KMS-11 (cell line): ENCODE data around the gene TXNDC8.

ENCODE experiments used
- H2AFZ ChIP-seq: fragments of 200-600 bp; sonication (generic); 2 replicates; pipeline ENCODE4 v1.6.1; 2016; ENCODE audit warnings: antibody characterized with exemption, mixed run types, low read depth
- H3K27ac ChIP-seq: fragments of 200-600 bp; sonication (generic); 2 replicates; pipeline ENCODE4 v1.6.1; 2016; ENCODE audit warnings: mild to moderate bottlenecking, mixed run types
- H3K27me3 ChIP-seq: fragments of 200-600 bp; sonication (generic); 2 replicates; pipeline ENCODE4 v1.6.1; 2017; ENCODE audit warnings: mild to moderate bottlenecking, low read depth, mixed run types, moderate library complexity; ENCODE audit not compliant: insufficient read depth
- H3K36me3 ChIP-seq: fragments of 200-600 bp; sonication (generic); 2 replicates; pipeline ENCODE4 v1.6.1; 2017; ENCODE audit warnings: mild to moderate bottlenecking, mixed run types; ENCODE audit not compliant: insufficient read depth
- H3K4me1 ChIP-seq: fragments of 200-600 bp; sonication (generic); 2 replicates; pipeline ENCODE4 v1.6.1; 2016; ENCODE audit warnings: mild to moderate bottlenecking, low read depth, mixed run types; ENCODE audit not compliant: poor library complexity, severe bottlenecking
- H3K4me2 ChIP-seq: fragments of 200-600 bp; sonication (generic); 2 replicates; pipeline ENCODE4 v1.7.0; 2016; ENCODE audit warnings: mild to moderate bottlenecking, mixed run types
- H3K4me3 ChIP-seq: fragments of 200-600 bp; sonication (generic); IDR thresholded peaks from 2 replicates; pipeline ENCODE4 v1.6.1; 2017; ENCODE audit warnings: low read depth, low read length, mixed read lengths; ENCODE audit not compliant: insufficient read depth
- H3K79me2 ChIP-seq: fragments of 200-600 bp; sonication (generic); 2 replicates; pipeline ENCODE4 v1.6.1; 2016; ENCODE audit warnings: low read depth, mixed run types; ENCODE audit not compliant: insufficient read depth
- H3K9ac ChIP-seq: fragments of 200-600 bp; sonication (generic); 2 replicates; pipeline ENCODE4 v1.6.1; 2016; ENCODE audit warnings: mild to moderate bottlenecking, mixed run types
- H4K20me1 ChIP-seq: fragments of 200-600 bp; sonication (generic); 2 replicates; pipeline ENCODE4 v1.6.1; 2016; ENCODE audit warnings: mild to moderate bottlenecking, mixed run types; ENCODE audit not compliant: insufficient read depth
- TF ChIP-seq, protein P1 (sequence below): fragments of 200-600 bp; sonication (generic); conservative IDR thresholded peaks from 2 replicates; pipeline ENCODE4 v1.6.1; 2017; ENCODE audit warnings: low read depth, mild to moderate bottlenecking, antibody characterized with exemption, low read length, moderate library complexity, mixed read lengths

The TXNDC8 gene

GRCh38 chr9:110298043-110298605 is 39.5 kb downstream of the TXNDC8 start:
- H3K4me1 ChIP-seq = peaks cover 2% of the 10 kb centered on the region
- TF ChIP-seq, protein P1, sequence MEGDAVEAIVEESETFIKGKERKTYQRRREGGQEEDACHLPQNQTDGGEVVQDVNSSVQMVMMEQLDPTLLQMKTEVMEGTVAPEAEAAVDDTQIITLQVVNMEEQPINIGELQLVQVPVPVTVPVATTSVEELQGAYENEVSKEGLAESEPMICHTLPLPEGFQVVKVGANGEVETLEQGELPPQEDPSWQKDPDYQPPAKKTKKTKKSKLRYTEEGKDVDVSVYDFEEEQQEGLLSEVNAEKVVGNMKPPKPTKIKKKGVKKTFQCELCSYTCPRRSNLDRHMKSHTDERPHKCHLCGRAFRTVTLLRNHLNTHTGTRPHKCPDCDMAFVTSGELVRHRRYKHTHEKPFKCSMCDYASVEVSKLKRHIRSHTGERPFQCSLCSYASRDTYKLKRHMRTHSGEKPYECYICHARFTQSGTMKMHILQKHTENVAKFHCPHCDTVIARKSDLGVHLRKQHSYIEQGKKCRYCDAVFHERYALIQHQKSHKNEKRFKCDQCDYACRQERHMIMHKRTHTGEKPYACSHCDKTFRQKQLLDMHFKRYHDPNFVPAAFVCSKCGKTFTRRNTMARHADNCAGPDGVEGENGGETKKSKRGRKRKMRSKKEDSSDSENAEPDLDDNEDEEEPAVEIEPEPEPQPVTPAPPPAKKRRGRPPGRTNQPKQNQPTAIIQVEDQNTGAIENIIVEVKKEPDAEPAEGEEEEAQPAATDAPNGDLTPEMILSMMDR = no peak

DNA sequence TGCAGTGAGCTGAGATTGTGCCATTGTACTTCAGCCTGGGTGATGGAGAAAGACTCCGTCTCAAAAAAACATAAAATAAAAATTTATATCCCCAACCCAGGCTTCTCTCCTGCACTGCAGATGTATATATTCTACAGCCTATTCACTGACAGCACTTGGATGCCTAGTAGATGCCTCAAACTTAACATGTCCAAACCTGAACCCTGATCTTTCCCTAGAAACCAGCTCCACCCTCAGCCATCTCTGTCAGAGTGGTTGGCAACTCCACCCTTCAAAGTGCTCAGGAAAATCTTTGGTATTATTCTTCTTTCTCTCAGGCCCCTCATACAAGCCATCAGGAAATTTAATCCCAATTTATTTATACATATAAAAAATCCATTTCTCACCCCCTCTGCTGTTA is 44.4 kb downstream of the TXNDC8 start:
- no peak overlapping the region for H3K27ac ChIP-seq
- H3K79me2 ChIP-seq = no peaks in the 10 kb centered on the region
- H2AFZ ChIP-seq = no peak overlapping the region
- no peaks in the 10 kb centered on the region for H3K4me1 ChIP-seq
- no peak overlapping the region for H3K4me3 ChIP-seq
- H3K4me2 ChIP-seq = no peak overlapping the region
- TF ChIP-seq, protein P1 = no peak
- no peaks in the 10 kb centered on the region for H3K36me3 ChIP-seq
- no peaks in the 10 kb centered on the region for H4K20me1 ChIP-seq
- no peaks in the 10 kb centered on the region for H3K27me3 ChIP-seq
- H3K9ac ChIP-seq = no peak overlapping the region

More at GRCh38 chr9:110298043-110298605, 39.5 kb downstream of the TXNDC8 start:
- Histone ChIP-seq H3K4me2 (no peak overlapping the region), H3K4me3 (no peak overlapping the region), H3K27me3 (no peaks in the 10 kb centered on the region), H4K20me1 (no peaks in the 10 kb centered on the region), H3K36me3 (no peaks in the 10 kb centered on the region), H3K9ac (no peak overlapping the region), H2AFZ (no peak overlapping the region), H3K79me2 (no peaks in the 10 kb centered on the region), H3K27ac (no peak overlapping the region)

- Histone ChIP-seq H3K4me3 (no peak overlapping the region), H2AFZ (no peak overlapping the region), H3K27me3 (no peaks in the 10 kb centered on the region), H3K4me1 (no peaks in the 10 kb centered on the region), H3K9ac (no peak overlapping the region), H3K36me3 (no peaks in the 10 kb centered on the region), H4K20me1 (no peaks in the 10 kb centered on the region), H3K4me2 (no peak overlapping the region), H3K27ac (no peak overlapping the region), H3K79me2 (no peaks in the 10 kb centered on the region)
- TF ChIP-seq, protein P1 = no peak
These were observed 45.6 kb downstream of the TXNDC8 start for GRCh38 chr9:110291921-110292557.

DNA sequence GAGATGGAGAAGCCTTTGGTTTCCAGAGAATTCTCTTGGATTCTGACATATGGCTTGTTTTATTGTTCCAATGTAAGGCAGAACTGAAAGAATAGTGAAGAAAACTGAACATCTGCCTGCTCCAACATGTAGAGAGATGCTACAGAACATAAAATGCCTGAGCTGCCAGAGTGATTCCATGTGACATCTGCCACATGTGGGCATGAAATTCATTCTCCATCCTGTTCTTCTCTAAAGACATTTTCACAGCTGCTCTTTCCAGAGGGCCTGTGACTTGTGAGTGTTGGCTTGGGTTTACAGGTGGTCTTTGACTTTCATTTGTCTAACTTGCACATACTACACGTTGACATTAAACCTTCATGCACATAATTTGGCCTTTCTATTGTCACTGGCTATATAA is 47.7 kb downstream of the TXNDC8 start:
- Histone ChIP-seq H3K27me3 (no peaks in the 10 kb centered on the region), H2AFZ (no peak overlapping the region), H3K4me3 (no peak overlapping the region), H3K27ac (no peak overlapping the region), H3K36me3 (no peaks in the 10 kb centered on the region), H3K4me1 (no peaks in the 10 kb centered on the region), H3K79me2 (no peaks in the 10 kb centered on the region), H4K20me1 (no peaks in the 10 kb centered on the region), H3K4me2 (no peak overlapping the region), H3K9ac (no peak overlapping the region)
- TF ChIP-seq, protein P1 = no peak
